ENCODE data around the gene ARMH2. TPM values are rescaled to one million over a fixed set of nuclear protein-coding genes. Genes with fewer than 3 reads are reported as not detected.

The ARMH2 gene
- total and polyA plus RNA-seq, 10 of the 15 experiments (the other 5 are each of a cell fraction or from before 2014, with no cell fraction given): 0.18 to 0.46 TPM; not detected in 8

DNA sequence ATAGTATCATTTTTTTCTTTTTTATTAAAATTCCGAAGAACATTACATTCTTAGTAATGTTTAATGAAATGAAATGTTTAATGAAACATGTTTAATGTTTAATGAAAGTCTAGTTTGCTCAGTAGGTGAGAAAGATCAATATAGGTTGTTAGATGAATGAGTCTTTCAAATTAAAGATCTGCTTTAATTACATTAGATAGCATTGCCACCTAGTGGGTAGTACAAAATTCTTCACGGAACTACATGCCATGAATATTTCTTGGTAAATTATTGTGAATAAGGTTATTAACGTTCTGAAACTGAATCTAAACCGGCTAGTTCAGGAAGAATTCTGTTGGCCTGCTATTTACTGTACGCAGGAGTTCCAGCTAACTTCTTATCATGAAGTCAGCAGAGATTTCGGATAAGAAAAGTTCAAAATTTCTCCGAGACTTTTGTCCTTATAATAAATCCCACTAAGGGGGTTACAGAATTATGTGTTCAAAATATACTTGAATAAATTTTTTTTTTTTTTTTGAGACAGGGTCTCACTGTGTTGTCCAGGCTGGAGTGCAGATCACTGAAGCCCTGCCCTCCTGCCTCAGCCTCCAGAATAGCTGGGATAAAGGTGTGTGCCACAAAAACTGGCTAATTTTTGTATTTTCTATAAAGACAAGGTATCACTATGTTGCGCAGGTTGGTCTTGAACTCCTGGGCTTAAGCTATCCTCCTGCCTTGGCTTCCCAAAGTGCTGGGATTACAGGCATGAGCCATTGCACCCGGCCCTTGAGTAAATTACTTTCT is 31.8 kb downstream of the ARMH2 start (continued):
- TF ChIP-seq, protein P1, sequence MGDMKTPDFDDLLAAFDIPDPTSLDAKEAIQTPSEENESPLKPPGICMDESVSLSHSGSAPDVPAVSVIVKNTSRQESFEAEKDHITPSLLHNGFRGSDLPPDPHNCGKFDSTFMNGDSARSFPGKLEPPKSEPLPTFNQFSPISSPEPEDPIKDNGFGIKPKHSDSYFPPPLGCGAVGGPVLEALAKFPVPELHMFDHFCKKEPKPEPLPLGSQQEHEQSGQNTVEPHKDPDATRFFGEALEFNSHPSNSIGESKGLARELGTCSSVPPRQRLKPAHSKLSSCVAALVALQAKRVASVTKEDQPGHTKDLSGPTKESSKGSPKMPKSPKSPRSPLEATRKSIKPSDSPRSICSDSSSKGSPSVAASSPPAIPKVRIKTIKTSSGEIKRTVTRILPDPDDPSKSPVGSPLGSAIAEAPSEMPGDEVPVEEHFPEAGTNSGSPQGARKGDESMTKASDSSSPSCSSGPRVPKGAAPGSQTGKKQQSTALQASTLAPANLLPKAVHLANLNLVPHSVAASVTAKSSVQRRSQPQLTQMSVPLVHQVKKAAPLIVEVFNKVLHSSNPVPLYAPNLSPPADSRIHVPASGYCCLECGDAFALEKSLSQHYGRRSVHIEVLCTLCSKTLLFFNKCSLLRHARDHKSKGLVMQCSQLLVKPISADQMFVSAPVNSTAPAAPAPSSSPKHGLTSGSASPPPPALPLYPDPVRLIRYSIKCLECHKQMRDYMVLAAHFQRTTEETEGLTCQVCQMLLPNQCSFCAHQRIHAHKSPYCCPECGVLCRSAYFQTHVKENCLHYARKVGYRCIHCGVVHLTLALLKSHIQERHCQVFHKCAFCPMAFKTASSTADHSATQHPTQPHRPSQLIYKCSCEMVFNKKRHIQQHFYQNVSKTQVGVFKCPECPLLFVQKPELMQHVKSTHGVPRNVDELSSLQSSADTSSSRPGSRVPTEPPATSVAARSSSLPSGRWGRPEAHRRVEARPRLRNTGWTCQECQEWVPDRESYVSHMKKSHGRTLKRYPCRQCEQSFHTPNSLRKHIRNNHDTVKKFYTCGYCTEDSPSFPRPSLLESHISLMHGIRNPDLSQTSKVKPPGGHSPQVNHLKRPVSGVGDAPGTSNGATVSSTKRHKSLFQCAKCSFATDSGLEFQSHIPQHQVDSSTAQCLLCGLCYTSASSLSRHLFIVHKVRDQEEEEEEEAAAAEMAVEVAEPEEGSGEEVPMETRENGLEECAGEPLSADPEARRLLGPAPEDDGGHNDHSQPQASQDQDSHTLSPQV (IDR thresholded peaks at IDR 0.05): no peak
- TF ChIP-seq MEF2B (IDR thresholded peaks at IDR 0.05; ENCODE audit: partially characterized antibody, poor library complexity, severe bottlenecking) (no peak), HDAC2 (IDR thresholded peaks at IDR 0.05) (no peak), TARDBP (IDR thresholded peaks at IDR 0.05; ENCODE audit: borderline replicate concordance) (no peak), RAD21 (IDR thresholded peaks at IDR 0.05; ENCODE audit: insufficient read depth, low read depth, low read length) (peak; percentile 75), SUZ12 (IDR thresholded peaks at IDR 0.05; ENCODE audit: unreplicated experiment) (no peak), RUNX3 (IDR thresholded peaks at IDR 0.05; ENCODE audit: low read length) (no peak), PAX5 (IDR thresholded peaks at IDR 0.05; ENCODE audit: borderline replicate concordance, low read depth, low read length) (no peak), SMC3 (IDR thresholded peaks at IDR 0.05; ENCODE audit: borderline replicate concordance, low read length) (peak; percentile 69; the same call in 1 of the 2 replicates), NFYB (IDR thresholded peaks at IDR 0.05; ENCODE audit: insufficient read depth, low read depth, low read length) (no peak), GABPA (IDR thresholded peaks at IDR 0.05; ENCODE audit: low read depth) (no peak)
- TF ChIP-seq, protein P2, sequence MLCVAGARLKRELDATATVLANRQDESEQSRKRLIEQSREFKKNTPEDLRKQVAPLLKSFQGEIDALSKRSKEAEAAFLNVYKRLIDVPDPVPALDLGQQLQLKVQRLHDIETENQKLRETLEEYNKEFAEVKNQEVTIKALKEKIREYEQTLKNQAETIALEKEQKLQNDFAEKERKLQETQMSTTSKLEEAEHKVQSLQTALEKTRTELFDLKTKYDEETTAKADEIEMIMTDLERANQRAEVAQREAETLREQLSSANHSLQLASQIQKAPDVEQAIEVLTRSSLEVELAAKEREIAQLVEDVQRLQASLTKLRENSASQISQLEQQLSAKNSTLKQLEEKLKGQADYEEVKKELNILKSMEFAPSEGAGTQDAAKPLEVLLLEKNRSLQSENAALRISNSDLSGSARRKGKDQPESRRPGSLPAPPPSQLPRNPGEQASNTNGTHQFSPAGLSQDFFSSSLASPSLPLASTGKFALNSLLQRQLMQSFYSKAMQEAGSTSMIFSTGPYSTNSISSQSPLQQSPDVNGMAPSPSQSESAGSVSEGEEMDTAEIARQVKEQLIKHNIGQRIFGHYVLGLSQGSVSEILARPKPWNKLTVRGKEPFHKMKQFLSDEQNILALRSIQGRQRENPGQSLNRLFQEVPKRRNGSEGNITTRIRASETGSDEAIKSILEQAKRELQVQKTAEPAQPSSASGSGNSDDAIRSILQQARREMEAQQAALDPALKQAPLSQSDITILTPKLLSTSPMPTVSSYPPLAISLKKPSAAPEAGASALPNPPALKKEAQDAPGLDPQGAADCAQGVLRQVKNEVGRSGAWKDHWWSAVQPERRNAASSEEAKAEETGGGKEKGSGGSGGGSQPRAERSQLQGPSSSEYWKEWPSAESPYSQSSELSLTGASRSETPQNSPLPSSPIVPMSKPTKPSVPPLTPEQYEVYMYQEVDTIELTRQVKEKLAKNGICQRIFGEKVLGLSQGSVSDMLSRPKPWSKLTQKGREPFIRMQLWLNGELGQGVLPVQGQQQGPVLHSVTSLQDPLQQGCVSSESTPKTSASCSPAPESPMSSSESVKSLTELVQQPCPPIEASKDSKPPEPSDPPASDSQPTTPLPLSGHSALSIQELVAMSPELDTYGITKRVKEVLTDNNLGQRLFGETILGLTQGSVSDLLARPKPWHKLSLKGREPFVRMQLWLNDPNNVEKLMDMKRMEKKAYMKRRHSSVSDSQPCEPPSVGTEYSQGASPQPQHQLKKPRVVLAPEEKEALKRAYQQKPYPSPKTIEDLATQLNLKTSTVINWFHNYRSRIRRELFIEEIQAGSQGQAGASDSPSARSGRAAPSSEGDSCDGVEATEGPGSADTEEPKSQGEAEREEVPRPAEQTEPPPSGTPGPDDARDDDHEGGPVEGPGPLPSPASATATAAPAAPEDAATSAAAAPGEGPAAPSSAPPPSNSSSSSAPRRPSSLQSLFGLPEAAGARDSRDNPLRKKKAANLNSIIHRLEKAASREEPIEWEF (IDR thresholded peaks at IDR 0.05; ENCODE audit: insufficient replicate concordance, low read depth, low read length): peak; percentile 49
- TF ChIP-seq, protein P3, sequence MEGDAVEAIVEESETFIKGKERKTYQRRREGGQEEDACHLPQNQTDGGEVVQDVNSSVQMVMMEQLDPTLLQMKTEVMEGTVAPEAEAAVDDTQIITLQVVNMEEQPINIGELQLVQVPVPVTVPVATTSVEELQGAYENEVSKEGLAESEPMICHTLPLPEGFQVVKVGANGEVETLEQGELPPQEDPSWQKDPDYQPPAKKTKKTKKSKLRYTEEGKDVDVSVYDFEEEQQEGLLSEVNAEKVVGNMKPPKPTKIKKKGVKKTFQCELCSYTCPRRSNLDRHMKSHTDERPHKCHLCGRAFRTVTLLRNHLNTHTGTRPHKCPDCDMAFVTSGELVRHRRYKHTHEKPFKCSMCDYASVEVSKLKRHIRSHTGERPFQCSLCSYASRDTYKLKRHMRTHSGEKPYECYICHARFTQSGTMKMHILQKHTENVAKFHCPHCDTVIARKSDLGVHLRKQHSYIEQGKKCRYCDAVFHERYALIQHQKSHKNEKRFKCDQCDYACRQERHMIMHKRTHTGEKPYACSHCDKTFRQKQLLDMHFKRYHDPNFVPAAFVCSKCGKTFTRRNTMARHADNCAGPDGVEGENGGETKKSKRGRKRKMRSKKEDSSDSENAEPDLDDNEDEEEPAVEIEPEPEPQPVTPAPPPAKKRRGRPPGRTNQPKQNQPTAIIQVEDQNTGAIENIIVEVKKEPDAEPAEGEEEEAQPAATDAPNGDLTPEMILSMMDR (IDR thresholded peaks at IDR 0.05 in 2 of 3, conservative IDR thresholded peaks at IDR 0.05 in 1 of 3; ENCODE audit: control insufficient read depth in 2 of 3, extremely low read depth in 1 of 3, insufficient read depth in 1 of 3, low read depth in 3 of 3, low read length in 3 of 3): peak; percentile 24 to 68 (median 45); a peak in 3 of 6 replicates

Data from GM12878 (cell line).